Mesothelial cell of epicardium (in vitro differentiated cells): ENCODE results near the gene SLC25A10. TPM values are rescaled to one million over a fixed set of nuclear protein-coding genes. Genes with fewer than 3 reads are reported as not detected.
A peak's percentile ranks its signal among the peaks of the same experiment; 100 is the strongest.

Experiments
- DNase-seq, 2 experiments: peaks; one replicate each; pipeline ENCODE4 v3.0.0; 2021; ENCODE audit warnings: low spot score in 2 of 2; ENCODE audit not compliant: unreplicated experiment in 2 of 2
- H3K27ac Mint-ChIP-seq: 2 replicates; pipeline ENCODE4 v1.8.0; 2021; ENCODE audit warnings: mixed read lengths
- H3K27me3 Mint-ChIP-seq: 2 replicates; pipeline ENCODE4 v1.8.0; 2021; ENCODE audit warnings: low read depth, mixed read lengths
- H3K36me3 Mint-ChIP-seq: 2 replicates; pipeline ENCODE4 v1.8.0; 2021; ENCODE audit warnings: mixed read lengths
- H3K4me1 Mint-ChIP-seq: 2 replicates; pipeline ENCODE4 v1.8.0; 2021; ENCODE audit warnings: mixed read lengths
- H3K4me3 Mint-ChIP-seq: 2 replicates; pipeline ENCODE4 v1.8.0; 2021; ENCODE audit warnings: mild to moderate bottlenecking, moderate library complexity, mixed read lengths
- H3K9me3 Mint-ChIP-seq: 2 replicates; pipeline ENCODE4 v1.8.0; 2021; ENCODE audit warnings: mixed read lengths
- total RNA-seq: library from RNA; stranded (reverse); gene quantifications from 3 replicates; pipeline ENCODE4 v1.2.1, GENCODE V29; 2021
- TF ChIP-seq, protein P1 (sequence below): fragments of 200-600 bp; sonication (generic); IDR thresholded peaks from one replicate; pipeline ENCODE4 v1.5.0; 2021; ENCODE audit warnings: antibody characterized with exemption; ENCODE audit not compliant: unreplicated experiment

SLC25A10 gene
- total RNA-seq, 1 donor from 2014 or later, result 15.2 TPM

GRCh38 chr17:81683584-81684441 is 28.3 kb upstream of the SLC25A10 start, which contains the start of the genes ARL16 and HGS:
Gene ARL16, minus strand, starts transcription at chr17:81683797. Its CDS starts 44 bp downstream, at chr17:81683753.
Gene HGS, plus strand, starts transcription at chr17:81684011. Its CDS starts 56 bp downstream, at chr17:81684067.
- Mint-ChIP-seq H3K27ac (peak within 1 kb of the TSS; percentile 98), H3K9me3 (no peaks in the 10 kb centered on the region), H3K36me3 (peaks cover 6% of the 10 kb centered on the region), H3K4me3 (peak within 1 kb of the TSS; percentile 95), H3K4me1 (peaks cover 23% of the 10 kb centered on the region), H3K27me3 (no peaks in the 10 kb centered on the region)
- TF ChIP-seq, protein P1, sequence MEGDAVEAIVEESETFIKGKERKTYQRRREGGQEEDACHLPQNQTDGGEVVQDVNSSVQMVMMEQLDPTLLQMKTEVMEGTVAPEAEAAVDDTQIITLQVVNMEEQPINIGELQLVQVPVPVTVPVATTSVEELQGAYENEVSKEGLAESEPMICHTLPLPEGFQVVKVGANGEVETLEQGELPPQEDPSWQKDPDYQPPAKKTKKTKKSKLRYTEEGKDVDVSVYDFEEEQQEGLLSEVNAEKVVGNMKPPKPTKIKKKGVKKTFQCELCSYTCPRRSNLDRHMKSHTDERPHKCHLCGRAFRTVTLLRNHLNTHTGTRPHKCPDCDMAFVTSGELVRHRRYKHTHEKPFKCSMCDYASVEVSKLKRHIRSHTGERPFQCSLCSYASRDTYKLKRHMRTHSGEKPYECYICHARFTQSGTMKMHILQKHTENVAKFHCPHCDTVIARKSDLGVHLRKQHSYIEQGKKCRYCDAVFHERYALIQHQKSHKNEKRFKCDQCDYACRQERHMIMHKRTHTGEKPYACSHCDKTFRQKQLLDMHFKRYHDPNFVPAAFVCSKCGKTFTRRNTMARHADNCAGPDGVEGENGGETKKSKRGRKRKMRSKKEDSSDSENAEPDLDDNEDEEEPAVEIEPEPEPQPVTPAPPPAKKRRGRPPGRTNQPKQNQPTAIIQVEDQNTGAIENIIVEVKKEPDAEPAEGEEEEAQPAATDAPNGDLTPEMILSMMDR, result no peak
- DNase-seq, result peak; percentile 96 to 99

DNA sequence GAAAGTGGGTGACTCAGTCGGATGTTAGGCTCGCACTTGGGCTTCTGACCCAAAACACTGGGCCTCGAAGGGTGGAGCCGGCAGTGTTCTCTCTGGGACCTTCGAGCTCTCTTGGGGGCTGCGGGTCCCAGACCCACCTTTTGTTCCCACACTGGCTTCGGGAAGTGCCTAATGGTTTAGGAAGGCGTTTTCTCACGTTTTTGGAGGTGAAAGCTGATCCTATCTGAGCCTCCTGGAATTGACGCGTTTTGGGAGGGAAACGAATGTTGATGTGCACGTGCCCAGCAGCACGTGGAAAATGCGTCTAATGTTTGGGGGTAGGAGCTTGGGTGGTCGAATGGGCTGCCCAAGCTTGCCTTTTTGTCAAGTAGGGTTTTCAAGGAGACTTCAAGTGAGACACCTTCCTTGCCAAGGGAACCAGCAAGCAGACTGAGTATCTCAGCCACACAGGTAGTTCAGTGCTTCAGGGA is 27.6 kb upstream of the SLC25A10 start:
- no peaks in the 10 kb centered on the region for H3K9me3 Mint-ChIP-seq
- H3K4me1 Mint-ChIP-seq, result peaks cover 23% of the 10 kb centered on the region
- H3K4me3 Mint-ChIP-seq, result peak overlapping the region; percentile 76
- no peak for DNase-seq
- H3K36me3 Mint-ChIP-seq, result peaks cover 12% of the 10 kb centered on the region
- no peaks in the 10 kb centered on the region for H3K27me3 Mint-ChIP-seq
- TF ChIP-seq, protein P1, result no peak
- H3K27ac Mint-ChIP-seq, result peak overlapping the region; percentile 87

DNA sequence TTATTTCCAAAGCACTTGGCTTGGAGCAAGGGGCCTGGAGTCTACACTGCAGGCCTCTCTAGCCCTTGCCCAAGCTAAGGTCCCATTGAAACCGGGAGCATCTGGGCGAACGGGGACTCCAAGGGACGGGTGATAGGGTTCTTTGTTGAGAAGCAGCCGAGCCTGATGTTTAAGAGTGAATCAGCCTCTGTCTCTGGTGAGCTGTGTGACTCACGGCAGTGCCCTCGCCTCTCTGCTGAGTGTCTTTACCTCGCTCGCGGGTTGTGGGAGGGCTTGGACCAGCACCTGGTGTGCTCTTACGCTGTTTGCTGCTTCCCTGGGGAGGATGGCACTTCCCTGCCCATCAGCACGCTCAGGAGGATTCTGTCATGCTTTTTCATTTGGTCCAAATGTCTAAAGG is 27.0 kb upstream of the SLC25A10 start:
- Mint-ChIP-seq H3K27me3 (no peaks in the 10 kb centered on the region), H3K27ac (peak overlapping the region; percentile 87), H3K4me3 (peak overlapping the region; percentile 76), H3K4me1 (peaks cover 23% of the 10 kb centered on the region), H3K36me3 (peaks cover 12% of the 10 kb centered on the region), H3K9me3 (no peaks in the 10 kb centered on the region)
- DNase-seq, result no peak
- TF ChIP-seq, protein P1, result no peak

- DNase-seq, result no peak
- H3K4me1 Mint-ChIP-seq, result peaks cover 23% of the 10 kb centered on the region
- H3K27ac Mint-ChIP-seq, result no peak overlapping the region
- no peaks in the 10 kb centered on the region for H3K9me3 Mint-ChIP-seq
- no peak overlapping the region for H3K4me3 Mint-ChIP-seq
- H3K27me3 Mint-ChIP-seq, result no peaks in the 10 kb centered on the region
- peaks cover 12% of the 10 kb centered on the region for H3K36me3 Mint-ChIP-seq
- TF ChIP-seq, protein P1, result no peak
Observed at GRCh38 chr17:81686614-81687013, 25.5 kb upstream of the SLC25A10 start.

DNA sequence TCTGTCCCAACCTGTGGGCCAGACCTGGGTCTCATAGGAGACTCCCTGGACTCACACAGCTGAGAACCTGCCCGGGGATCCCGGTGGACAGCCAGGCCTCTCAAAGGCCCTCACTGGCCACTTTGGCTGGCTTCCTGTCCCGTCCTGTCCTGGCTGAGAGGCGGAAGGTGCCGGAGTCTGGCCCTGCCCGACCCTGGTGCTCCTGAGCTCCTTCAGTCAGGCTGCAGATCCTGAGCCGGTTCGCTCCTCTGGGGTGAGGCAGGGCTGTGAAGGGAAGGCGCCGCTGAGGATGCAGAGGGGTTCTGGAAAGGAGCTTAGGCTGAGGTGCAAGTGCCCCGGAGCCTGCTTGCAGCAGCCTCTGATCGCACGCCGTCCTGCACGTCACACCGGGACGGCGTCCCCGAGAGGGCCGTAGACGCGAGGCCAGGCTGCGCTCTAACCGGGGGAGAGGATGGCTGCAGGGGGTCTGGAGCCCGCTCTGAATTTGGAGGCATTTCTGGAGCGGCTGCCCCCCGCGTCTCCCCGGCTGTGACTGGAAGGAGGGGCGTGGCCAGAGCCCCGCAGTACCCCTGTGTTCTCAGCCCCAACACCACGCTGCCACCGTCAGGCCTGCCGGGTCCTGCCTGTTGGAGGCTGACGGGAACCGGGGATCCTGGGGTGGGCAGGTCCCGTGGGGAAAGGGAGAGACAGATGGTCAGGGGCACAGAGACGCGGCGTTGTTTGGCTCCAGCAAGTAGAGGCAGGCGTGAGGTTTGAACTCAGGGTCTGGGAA is 24.1 kb upstream of the SLC25A10 start:
- H3K4me1 Mint-ChIP-seq, result peaks cover 16% of the 10 kb centered on the region
- H3K36me3 Mint-ChIP-seq, result peaks cover 14% of the 10 kb centered on the region
- no peak for DNase-seq
- H3K4me3 Mint-ChIP-seq, result no peak overlapping the region
- no peaks in the 10 kb centered on the region for H3K9me3 Mint-ChIP-seq
- TF ChIP-seq, protein P1, result no peak
- no peaks in the 10 kb centered on the region for H3K27me3 Mint-ChIP-seq
- H3K27ac Mint-ChIP-seq, result no peak overlapping the region
